ENCODE measurements around the gene GRAMD1B.

DNA sequence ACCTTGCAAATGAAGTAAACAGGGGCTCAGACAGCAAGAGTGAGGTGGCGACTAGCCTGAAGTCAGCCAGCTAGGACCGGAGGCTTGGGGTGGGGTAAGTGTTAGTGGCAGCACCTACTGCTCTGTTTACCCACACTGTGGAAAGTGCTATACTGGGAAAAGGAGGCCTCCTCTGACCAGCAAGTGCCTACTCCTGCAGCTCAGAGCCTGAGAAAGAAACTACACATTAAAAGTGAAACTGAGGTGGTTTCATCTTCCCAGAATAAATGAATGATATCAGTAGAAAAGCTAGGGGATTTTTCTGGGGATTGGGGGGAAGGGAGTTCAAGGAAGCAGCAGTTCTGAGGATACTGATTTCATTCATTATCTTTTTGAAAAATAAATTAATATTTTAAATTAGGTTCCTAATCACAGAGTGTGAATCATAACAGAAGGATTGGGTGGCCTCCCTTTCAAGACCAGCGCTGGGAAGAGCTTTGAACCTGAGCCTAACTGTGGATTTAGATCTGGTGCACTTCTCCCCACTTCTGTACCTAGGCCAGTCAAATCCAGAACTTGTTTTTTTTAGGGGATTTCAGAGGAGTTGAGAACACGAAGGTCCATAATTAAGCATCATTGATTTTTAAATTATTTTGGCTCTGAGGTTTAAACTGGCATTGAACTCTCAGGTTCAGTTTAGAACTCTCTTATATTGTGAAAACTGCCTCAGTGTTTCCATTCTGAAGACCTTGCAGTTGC, 48.1 kb upstream of the GRAMD1B start:
- TF ChIP-seq POLR2A (IDR thresholded peaks at IDR 0.05): no peak
- TF ChIP-seq, protein P1, sequence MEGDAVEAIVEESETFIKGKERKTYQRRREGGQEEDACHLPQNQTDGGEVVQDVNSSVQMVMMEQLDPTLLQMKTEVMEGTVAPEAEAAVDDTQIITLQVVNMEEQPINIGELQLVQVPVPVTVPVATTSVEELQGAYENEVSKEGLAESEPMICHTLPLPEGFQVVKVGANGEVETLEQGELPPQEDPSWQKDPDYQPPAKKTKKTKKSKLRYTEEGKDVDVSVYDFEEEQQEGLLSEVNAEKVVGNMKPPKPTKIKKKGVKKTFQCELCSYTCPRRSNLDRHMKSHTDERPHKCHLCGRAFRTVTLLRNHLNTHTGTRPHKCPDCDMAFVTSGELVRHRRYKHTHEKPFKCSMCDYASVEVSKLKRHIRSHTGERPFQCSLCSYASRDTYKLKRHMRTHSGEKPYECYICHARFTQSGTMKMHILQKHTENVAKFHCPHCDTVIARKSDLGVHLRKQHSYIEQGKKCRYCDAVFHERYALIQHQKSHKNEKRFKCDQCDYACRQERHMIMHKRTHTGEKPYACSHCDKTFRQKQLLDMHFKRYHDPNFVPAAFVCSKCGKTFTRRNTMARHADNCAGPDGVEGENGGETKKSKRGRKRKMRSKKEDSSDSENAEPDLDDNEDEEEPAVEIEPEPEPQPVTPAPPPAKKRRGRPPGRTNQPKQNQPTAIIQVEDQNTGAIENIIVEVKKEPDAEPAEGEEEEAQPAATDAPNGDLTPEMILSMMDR (IDR thresholded peaks at IDR 0.05): no peak

All from esophagus squamous epithelium (tissue), 4 donors.